Vagina (tissue), 2 donors: ENCODE data around the gene STXBP3.
"Not testable (repeated sequence)": the region's sequence is repeated elsewhere in the genome, so short reads cannot be mapped to it uniquely, and the experiment has no call there.

Experiments used
- CTCF ChIP-seq, 3 experiments: fragments of 450-650 bp in 2 of 3; fragments of 200-600 bp in 1 of 3; sonication (generic) in 1 of 3; IDR thresholded peaks; one replicate each; pipeline ENCODE4 v1.5.1; 2017 to 2019; ENCODE audit warnings: antibody characterized with exemption in 3 of 3, mild to moderate bottlenecking in 2 of 3, moderate library complexity in 2 of 3
- POLR2AphosphoS5 ChIP-seq, 2 donors: sonication (generic); formaldehyde crosslinking; IDR thresholded peaks; one replicate each; pipeline ENCODE4 v1.9.0; 2017; ENCODE audit warnings: antibody characterized with exemption in 2 of 2, mild to moderate bottlenecking in 2 of 2, low read depth in 1 of 2; ENCODE audit not compliant: insufficient read depth in 1 of 2

GRCh38 chr1:108702109-108702508, 44.4 kb upstream of the STXBP3 start:
- TF ChIP-seq CTCF (IDR thresholded peaks at IDR 0.05); POLR2AphosphoS5 (IDR thresholded peaks at IDR 0.05; ENCODE audit: insufficient read depth in 1 of 2, low read depth in 1 of 2): not testable (repeated sequence)
